Astrocyte (in vitro differentiated cells and primary cell): ENCODE measurements around the gene FAM25A. TPM values are rescaled to one million over a fixed set of nuclear protein-coding genes. Genes with fewer than 3 reads are reported as not detected.
"Not testable (repeated sequence)": the region's sequence is repeated elsewhere in the genome, so short reads cannot be mapped to it uniquely, and the experiment has no call there.

Source experiments
- DNase-seq: peaks from one replicate; pipeline ENCODE4 v3.0.0-alpha.2; 2010; ENCODE audit warnings: low read depth
- FAIRE-seq: peaks from 2 replicates; lab custom pipeline; 2011; peaks lifted over from hg19 to GRCh38; lab: Jason Lieb, UNC
- H2AFZ ChIP-seq: 2 replicates; pipeline ENCODE4 v1.6.0; 2012; ENCODE audit warnings: low read depth, low read length, inconsistent platforms
- H3K27ac ChIP-seq: 2 replicates; pipeline ENCODE4 v1.5.1; 2011; ENCODE audit warnings: low read depth, low read length, inconsistent platforms
- H3K27me3 ChIP-seq: 2 replicates; pipeline ENCODE4 v1.6.0; 2011; ENCODE audit warnings: low read length, inconsistent platforms; ENCODE audit not compliant: insufficient read depth
- H3K36me3 ChIP-seq: 2 replicates; pipeline ENCODE4 v1.5.1; 2011; ENCODE audit warnings: low read length, inconsistent platforms; ENCODE audit not compliant: insufficient read depth
- H3K4me1 ChIP-seq: 2 replicates; pipeline ENCODE4 v1.5.1; 2011; ENCODE audit warnings: low read length, inconsistent platforms; ENCODE audit not compliant: insufficient read depth
- H3K4me2 ChIP-seq: 2 replicates; pipeline ENCODE4 v1.6.0; 2012; ENCODE audit warnings: low read length, inconsistent platforms
- H3K4me3 ChIP-seq: 2 replicates; pipeline ENCODE4 v1.5.1; 2011; ENCODE audit warnings: low read depth, mild to moderate bottlenecking, low read length, inconsistent platforms; ENCODE audit not compliant: insufficient read depth
- H3K79me2 ChIP-seq: 2 replicates; pipeline ENCODE4 v1.6.0; 2012; ENCODE audit warnings: mild to moderate bottlenecking, low read length, inconsistent platforms; ENCODE audit not compliant: insufficient read depth
- H3K9ac ChIP-seq: 2 replicates; pipeline ENCODE4 v1.6.0; 2012; ENCODE audit warnings: mild to moderate bottlenecking, low read length, inconsistent platforms
- H3K9me3 ChIP-seq: 2 replicates; pipeline ENCODE4 v1.5.1; 2012; ENCODE audit warnings: low read depth, mild to moderate bottlenecking, low read length, inconsistent platforms; ENCODE audit not compliant: insufficient read depth
- H4K20me1 ChIP-seq: 2 replicates; pipeline ENCODE4 v1.6.0; 2012; ENCODE audit warnings: low read length, inconsistent platforms; ENCODE audit not compliant: insufficient read depth
- H3K27ac Mint-ChIP-seq: one replicate; pipeline ENCODE4 v1.8.0; 2021; ENCODE audit warnings: mild to moderate bottlenecking, mixed read lengths; ENCODE audit not compliant: unreplicated experiment
- H3K27me3 Mint-ChIP-seq: one replicate; pipeline ENCODE4 v1.8.0; 2021; ENCODE audit warnings: low read depth, mixed read lengths; ENCODE audit not compliant: unreplicated experiment
- H3K36me3 Mint-ChIP-seq: one replicate; pipeline ENCODE4 v1.8.0; 2021; ENCODE audit warnings: low read depth, mixed read lengths; ENCODE audit not compliant: unreplicated experiment
- H3K4me1 Mint-ChIP-seq: one replicate; pipeline ENCODE4 v1.8.0; 2021; ENCODE audit warnings: low read depth, mixed read lengths; ENCODE audit not compliant: unreplicated experiment
- H3K4me3 Mint-ChIP-seq: one replicate; pipeline ENCODE4 v1.8.0; 2021; ENCODE audit warnings: mild to moderate bottlenecking, moderate library complexity, mixed read lengths; ENCODE audit not compliant: unreplicated experiment
- H3K9me3 Mint-ChIP-seq: one replicate; pipeline ENCODE4 v1.8.0; 2021; ENCODE audit warnings: mild to moderate bottlenecking, mixed read lengths; ENCODE audit not compliant: unreplicated experiment
- CTCF ChIP-seq: IDR thresholded peaks from 2 replicates; pipeline ENCODE4 v1.5.1; 2011; ENCODE audit warnings: low read depth, mild to moderate bottlenecking, inconsistent platforms, low read length, moderate library complexity; ENCODE audit not compliant: insufficient read depth
- EZH2 ChIP-seq: IDR thresholded peaks from 2 replicates; pipeline ENCODE4 v1.6.1; 2012; ENCODE audit warnings: mild to moderate bottlenecking, low read length, inconsistent platforms; ENCODE audit not compliant: insufficient read depth
- total RNA-seq: library from RNA; stranded (reverse); gene quantifications from 2 replicates; pipeline ENCODE4 v1.2.1, GENCODE V29; 2021

Gene FAM25A
- total RNA-seq, 1 donor from 2014 or later, result not detected

GRCh38 chr10:86988520-86988919 is 31.6 kb upstream of the FAM25A start:
- Histone ChIP-seq H3K4me3 (no peak overlapping the region), H3K4me2 (no peak overlapping the region), H4K20me1 (no peaks in the 10 kb centered on the region), H3K9ac (no peak overlapping the region), H3K36me3 (no peaks in the 10 kb centered on the region), H3K27ac (no peak overlapping the region), H3K9me3 (no peaks in the 10 kb centered on the region), H3K79me2 (no peaks in the 10 kb centered on the region), H3K27me3 (peaks cover 3% of the 10 kb centered on the region), H3K4me1 (no peaks in the 10 kb centered on the region), H2AFZ (no peak overlapping the region)
- no peak overlapping the region for H3K4me3 Mint-ChIP-seq
- DNase-seq, result no peak
- TF ChIP-seq CTCF (no peak), EZH2 (no peak)
- no peak overlapping the region for H3K27ac Mint-ChIP-seq
- no peak for FAIRE-seq
- peaks cover 2% of the 10 kb centered on the region for H3K27me3 Mint-ChIP-seq
- no peaks in the 10 kb centered on the region for H3K36me3 Mint-ChIP-seq
- H3K4me1 Mint-ChIP-seq, result no peaks in the 10 kb centered on the region
- H3K9me3 Mint-ChIP-seq, result no peaks in the 10 kb centered on the region

GRCh38 chr10:86991362-86991761 is 28.7 kb upstream of the FAM25A start:
- DNase-seq, H3K4me1 Mint-ChIP-seq, H2AFZ ChIP-seq, H3K36me3 Mint-ChIP-seq, H3K79me2 ChIP-seq, H3K4me1 ChIP-seq, H3K9me3 Mint-ChIP-seq, FAIRE-seq, H3K27me3 Mint-ChIP-seq, H3K4me3 Mint-ChIP-seq, H3K27ac Mint-ChIP-seq, H3K27me3 ChIP-seq, H4K20me1 ChIP-seq, H3K27ac ChIP-seq, H3K9ac ChIP-seq, H3K36me3 ChIP-seq, H3K4me2 ChIP-seq, H3K4me3 ChIP-seq, H3K9me3 ChIP-seq: not testable (repeated sequence)

- Histone ChIP-seq H3K4me3 (no peak overlapping the region), H2AFZ (no peak overlapping the region), H4K20me1 (no peaks in the 10 kb centered on the region), H3K79me2 (no peaks in the 10 kb centered on the region), H3K36me3 (no peaks in the 10 kb centered on the region), H3K4me2 (no peak overlapping the region), H3K9ac (no peak overlapping the region), H3K9me3 (no peaks in the 10 kb centered on the region), H3K27me3 (peaks cover 3% of the 10 kb centered on the region), H3K27ac (no peak overlapping the region), H3K4me1 (no peaks in the 10 kb centered on the region)
- no peak for FAIRE-seq
- no peak for DNase-seq
- Mint-ChIP-seq H3K4me1 (no peaks in the 10 kb centered on the region), H3K27ac (no peak overlapping the region), H3K27me3 (peaks cover 2% of the 10 kb centered on the region), H3K36me3 (no peaks in the 10 kb centered on the region), H3K9me3 (no peaks in the 10 kb centered on the region), H3K4me3 (no peak overlapping the region)
- no peak for TF ChIP-seq CTCF
- no peak for TF ChIP-seq EZH2
Measured at GRCh38 chr10:86992456-86992855, 27.6 kb upstream of the FAM25A start.
